OCI-LY3 (cell line): Measurements from ENCODE around the gene LPP.

ENCODE experiments used
- H2AFZ ChIP-seq: fragments of 200-600, 300-600 bp; shearing (Covaris generic); 2 replicates; pipeline ENCODE4 v1.6.0; 2014; ENCODE audit warnings: antibody characterized with exemption, low read depth, low read length
- H3K27ac ChIP-seq: fragments of 200-600, 300-600 bp; sonication (generic); 2 replicates; pipeline ENCODE4 v1.5.1; 2014; ENCODE audit warnings: mild to moderate bottlenecking, low read length, moderate library complexity, mixed read lengths
- H3K27me3 ChIP-seq: fragments of 200-600, 300-600 bp; sonication (generic); 2 replicates; pipeline ENCODE4 v1.6.1; 2014; ENCODE audit warnings: low read depth, low read length, mixed read lengths
- H3K36me3 ChIP-seq: fragments of 200-600, 300-600 bp; sonication (generic); replicated peaks from 2 replicates; pipeline ENCODE3; 2014; ENCODE audit warnings: low read depth, low read length, mixed read lengths
- H3K4me1 ChIP-seq: fragments of 300-600, 200-600 bp; sonication (generic); 2 replicates; pipeline ENCODE4 v1.6.1; 2014; ENCODE audit warnings: low read length, mixed read lengths
- H3K4me2 ChIP-seq: fragments of 200-600, 300-600 bp; sonication (generic); 2 replicates; pipeline ENCODE4 v1.6.1; 2014; ENCODE audit warnings: low read length, mixed read lengths
- H3K4me3 ChIP-seq: fragments of 300-600, 200-600 bp; sonication (generic); 2 replicates; pipeline ENCODE4 v1.5.1; 2014; ENCODE audit warnings: antibody characterized with exemption, mild to moderate bottlenecking, low read length, moderate library complexity
- H3K79me2 ChIP-seq: fragments of 300-600, 200-600 bp; shearing (Covaris generic); 2 replicates; pipeline ENCODE4 v1.6.1; 2014; ENCODE audit warnings: mild to moderate bottlenecking, low read length, mixed read lengths
- H3K9ac ChIP-seq: fragments of 300-600, 200-600 bp; shearing (Covaris generic); 2 replicates; pipeline ENCODE4 v1.6.0; 2014; ENCODE audit warnings: mild to moderate bottlenecking, low read length, moderate library complexity
- H3K9me3 ChIP-seq: fragments of 200-600, 300-600 bp; shearing (Covaris generic); 2 replicates; pipeline ENCODE4 v1.6.1; 2014; ENCODE audit warnings: low read length, mixed read lengths; ENCODE audit not compliant: insufficient read depth
- H4K20me1 ChIP-seq: fragments of 200-600, 300-600 bp; sonication (generic); 2 replicates; pipeline ENCODE4 v1.6.1; 2016; ENCODE audit warnings: low read length, mixed read lengths; ENCODE audit not compliant: insufficient read depth
- EZH2phosphoT487 ChIP-seq: fragments of 200-600 bp; shearing (Covaris generic); IDR thresholded peaks from 2 replicates; pipeline ENCODE4 v1.6.1; 2018; ENCODE audit warnings: antibody characterized with exemption, mixed run types, low read depth
- TF ChIP-seq, protein P1 (sequence below): fragments of 200-600, 300-600 bp; sonication (generic); IDR thresholded peaks from 2 replicates; pipeline ENCODE4 v1.5.1; 2014; ENCODE audit warnings: antibody characterized with exemption, low read length, low read depth

The LPP gene

GRCh38 chr3:188380722-188381121 is 226.8 kb downstream of the LPP start:
- H4K20me1 ChIP-seq: no peaks in the 10 kb centered on the region
- no peak overlapping the region for H3K9ac ChIP-seq
- H3K4me3 ChIP-seq: no peak overlapping the region
- H3K9me3 ChIP-seq: no peaks in the 10 kb centered on the region
- H3K27me3 ChIP-seq: no peaks in the 10 kb centered on the region
- no peak overlapping the region for H2AFZ ChIP-seq
- H3K36me3 ChIP-seq: no peaks in the 10 kb centered on the region
- no peak overlapping the region for H3K27ac ChIP-seq
- H3K4me1 ChIP-seq: peaks cover 51% of the 10 kb centered on the region
- no peaks in the 10 kb centered on the region for H3K79me2 ChIP-seq
- TF ChIP-seq, protein P1, sequence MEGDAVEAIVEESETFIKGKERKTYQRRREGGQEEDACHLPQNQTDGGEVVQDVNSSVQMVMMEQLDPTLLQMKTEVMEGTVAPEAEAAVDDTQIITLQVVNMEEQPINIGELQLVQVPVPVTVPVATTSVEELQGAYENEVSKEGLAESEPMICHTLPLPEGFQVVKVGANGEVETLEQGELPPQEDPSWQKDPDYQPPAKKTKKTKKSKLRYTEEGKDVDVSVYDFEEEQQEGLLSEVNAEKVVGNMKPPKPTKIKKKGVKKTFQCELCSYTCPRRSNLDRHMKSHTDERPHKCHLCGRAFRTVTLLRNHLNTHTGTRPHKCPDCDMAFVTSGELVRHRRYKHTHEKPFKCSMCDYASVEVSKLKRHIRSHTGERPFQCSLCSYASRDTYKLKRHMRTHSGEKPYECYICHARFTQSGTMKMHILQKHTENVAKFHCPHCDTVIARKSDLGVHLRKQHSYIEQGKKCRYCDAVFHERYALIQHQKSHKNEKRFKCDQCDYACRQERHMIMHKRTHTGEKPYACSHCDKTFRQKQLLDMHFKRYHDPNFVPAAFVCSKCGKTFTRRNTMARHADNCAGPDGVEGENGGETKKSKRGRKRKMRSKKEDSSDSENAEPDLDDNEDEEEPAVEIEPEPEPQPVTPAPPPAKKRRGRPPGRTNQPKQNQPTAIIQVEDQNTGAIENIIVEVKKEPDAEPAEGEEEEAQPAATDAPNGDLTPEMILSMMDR: no peak
- TF ChIP-seq EZH2phosphoT487: no peak
- no peak overlapping the region for H3K4me2 ChIP-seq

- TF ChIP-seq, protein P1: no peak
- TF ChIP-seq EZH2phosphoT487: no peak
- no peaks in the 10 kb centered on the region for H3K27me3 ChIP-seq
- H3K27ac ChIP-seq: peak overlapping the region; percentile 88
Observed at GRCh38 chr3:188383748-188384147, 229.8 kb downstream of the LPP start.

DNA sequence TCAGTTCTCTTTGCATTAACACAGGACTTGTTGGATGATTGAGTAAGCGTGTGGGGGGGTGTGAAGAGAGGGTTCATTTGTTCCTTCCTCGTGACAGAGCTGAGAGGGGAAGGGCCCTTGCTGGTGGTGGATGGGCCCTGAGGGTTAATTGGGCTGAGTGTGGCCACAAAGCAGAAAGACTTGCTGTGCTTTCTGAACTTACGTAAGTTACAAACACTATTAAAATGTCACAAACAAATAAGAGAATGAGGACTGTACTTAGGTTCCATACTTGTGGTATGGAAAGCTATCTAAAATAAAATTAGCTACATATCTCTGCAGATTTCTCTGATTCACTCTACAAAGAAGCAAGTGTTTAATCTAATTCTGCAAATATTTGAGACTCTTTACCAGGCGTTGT is 231.3 kb downstream of the LPP start:
- TF ChIP-seq, protein P1: no peak
- TF ChIP-seq EZH2phosphoT487: no peak
- peak overlapping the region; percentile 88 for H3K27ac ChIP-seq
- peak overlapping the region; percentile 40 for H3K9ac ChIP-seq
- H2AFZ ChIP-seq: peak overlapping the region; percentile 58; the same call in 1 of the 2 replicates
- H3K4me3 ChIP-seq: peak overlapping the region; percentile 32; the same call in 1 of the 2 replicates
- H4K20me1 ChIP-seq: no peaks in the 10 kb centered on the region
- peak overlapping the region; percentile 62 for H3K4me2 ChIP-seq
- H3K79me2 ChIP-seq: no peaks in the 10 kb centered on the region
- no peaks in the 10 kb centered on the region for H3K9me3 ChIP-seq
- no peaks in the 10 kb centered on the region for H3K27me3 ChIP-seq
- no peaks in the 10 kb centered on the region for H3K36me3 ChIP-seq
- peaks cover 77% of the 10 kb centered on the region for H3K4me1 ChIP-seq

More at GRCh38 chr3:188383748-188384147, 229.8 kb downstream of the LPP start:
- peak overlapping the region; percentile 62 for H3K4me2 ChIP-seq
- no peak overlapping the region for H2AFZ ChIP-seq
- H3K4me3 ChIP-seq: peak overlapping the region; percentile 42
- peak overlapping the region; percentile 29; the same call in 1 of the 2 replicates for H3K9ac ChIP-seq
- H4K20me1 ChIP-seq: no peaks in the 10 kb centered on the region
- H3K79me2 ChIP-seq: no peaks in the 10 kb centered on the region
- H3K36me3 ChIP-seq: no peaks in the 10 kb centered on the region
- peaks cover 66% of the 10 kb centered on the region for H3K4me1 ChIP-seq
- no peaks in the 10 kb centered on the region for H3K9me3 ChIP-seq

GRCh38 chr3:188389711-188390342 is 235.9 kb downstream of the LPP start:
- Histone ChIP-seq H3K27me3 (no peaks in the 10 kb centered on the region), H3K9ac (peak overlapping the region; percentile 74), H4K20me1 (no peaks in the 10 kb centered on the region), H2AFZ (no peak overlapping the region), H3K36me3 (no peaks in the 10 kb centered on the region), H3K4me3 (peak overlapping the region; percentile 57), H3K4me1 (peaks cover 85% of the 10 kb centered on the region), H3K27ac (peak overlapping the region; percentile 89), H3K4me2 (peak overlapping the region; percentile 81), H3K79me2 (0 out of 2 replicates have a peak, but pooled peaks cover 6% of the 10 kb centered on the region), H3K9me3 (no peaks in the 10 kb centered on the region)
- TF ChIP-seq, protein P1: no peak
- no peak for TF ChIP-seq EZH2phosphoT487
